Measurements from ENCODE around the gene ZNF775. TPM values are rescaled to one million over a fixed set of nuclear protein-coding genes. Genes with fewer than 3 reads are reported as not detected.
A peak's percentile ranks its signal among the peaks of the same experiment; 100 is the strongest.

The ZNF775 gene
- total RNA-seq, 4 donors from 2014 or later, result 1.2 to 2.3 (median 1.8) TPM

DNA sequence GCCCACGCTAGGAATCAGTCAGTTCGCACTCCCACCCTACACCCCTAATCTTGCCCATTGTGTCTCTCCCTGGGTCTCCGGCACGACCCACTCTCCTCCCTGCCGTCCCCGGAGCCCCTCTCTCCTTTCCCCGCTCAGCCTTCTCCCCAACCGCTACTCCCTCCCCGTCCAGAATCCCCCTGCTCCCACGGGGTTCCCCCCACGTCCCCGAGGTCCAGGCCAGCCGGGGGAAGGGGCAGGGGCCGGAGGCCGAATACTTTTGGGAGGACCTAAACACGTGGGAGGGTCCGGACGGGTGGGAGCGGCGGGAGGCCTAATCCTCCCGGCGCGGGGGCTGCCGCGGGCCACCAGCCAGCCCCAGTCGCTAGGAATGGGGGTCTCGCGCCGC, 38.3 kb upstream of the ZNF775 start:
- H3K4me3 ChIP-seq, result peak overlapping the region; percentile 26 to 68 (median 52)
- peaks cover 0 to 15% (median 0%) of the 10 kb centered on the region in 3 donors for H3K36me3 ChIP-seq
- H3K27ac ChIP-seq, result peak overlapping the region; percentile 70 to 88 (median 76)
- intact Hi-C loops (cut with DNase I), result no loop called here
- H3K27me3 ChIP-seq, result peaks cover 0 to 33% (median 6%) of the 10 kb centered on the region in 4 donors
- no peak for DNase-seq
- TF ChIP-seq POLR2A (IDR thresholded peaks at IDR 0.05), result no peak
- TF ChIP-seq, protein P1, sequence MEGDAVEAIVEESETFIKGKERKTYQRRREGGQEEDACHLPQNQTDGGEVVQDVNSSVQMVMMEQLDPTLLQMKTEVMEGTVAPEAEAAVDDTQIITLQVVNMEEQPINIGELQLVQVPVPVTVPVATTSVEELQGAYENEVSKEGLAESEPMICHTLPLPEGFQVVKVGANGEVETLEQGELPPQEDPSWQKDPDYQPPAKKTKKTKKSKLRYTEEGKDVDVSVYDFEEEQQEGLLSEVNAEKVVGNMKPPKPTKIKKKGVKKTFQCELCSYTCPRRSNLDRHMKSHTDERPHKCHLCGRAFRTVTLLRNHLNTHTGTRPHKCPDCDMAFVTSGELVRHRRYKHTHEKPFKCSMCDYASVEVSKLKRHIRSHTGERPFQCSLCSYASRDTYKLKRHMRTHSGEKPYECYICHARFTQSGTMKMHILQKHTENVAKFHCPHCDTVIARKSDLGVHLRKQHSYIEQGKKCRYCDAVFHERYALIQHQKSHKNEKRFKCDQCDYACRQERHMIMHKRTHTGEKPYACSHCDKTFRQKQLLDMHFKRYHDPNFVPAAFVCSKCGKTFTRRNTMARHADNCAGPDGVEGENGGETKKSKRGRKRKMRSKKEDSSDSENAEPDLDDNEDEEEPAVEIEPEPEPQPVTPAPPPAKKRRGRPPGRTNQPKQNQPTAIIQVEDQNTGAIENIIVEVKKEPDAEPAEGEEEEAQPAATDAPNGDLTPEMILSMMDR (IDR thresholded peaks at IDR 0.05), result no peak
- H3K9me3 ChIP-seq, result peaks cover 0 to 5% (median 0%) of the 10 kb centered on the region in 3 donors
- peaks cover 20 to 63% (median 33%) of the 10 kb centered on the region in 3 donors for H3K4me1 ChIP-seq
- WGBS, 2 donors, result 4 to 8% methylated on average over 5 to 14 of the region's 29 CpGs

DNA sequence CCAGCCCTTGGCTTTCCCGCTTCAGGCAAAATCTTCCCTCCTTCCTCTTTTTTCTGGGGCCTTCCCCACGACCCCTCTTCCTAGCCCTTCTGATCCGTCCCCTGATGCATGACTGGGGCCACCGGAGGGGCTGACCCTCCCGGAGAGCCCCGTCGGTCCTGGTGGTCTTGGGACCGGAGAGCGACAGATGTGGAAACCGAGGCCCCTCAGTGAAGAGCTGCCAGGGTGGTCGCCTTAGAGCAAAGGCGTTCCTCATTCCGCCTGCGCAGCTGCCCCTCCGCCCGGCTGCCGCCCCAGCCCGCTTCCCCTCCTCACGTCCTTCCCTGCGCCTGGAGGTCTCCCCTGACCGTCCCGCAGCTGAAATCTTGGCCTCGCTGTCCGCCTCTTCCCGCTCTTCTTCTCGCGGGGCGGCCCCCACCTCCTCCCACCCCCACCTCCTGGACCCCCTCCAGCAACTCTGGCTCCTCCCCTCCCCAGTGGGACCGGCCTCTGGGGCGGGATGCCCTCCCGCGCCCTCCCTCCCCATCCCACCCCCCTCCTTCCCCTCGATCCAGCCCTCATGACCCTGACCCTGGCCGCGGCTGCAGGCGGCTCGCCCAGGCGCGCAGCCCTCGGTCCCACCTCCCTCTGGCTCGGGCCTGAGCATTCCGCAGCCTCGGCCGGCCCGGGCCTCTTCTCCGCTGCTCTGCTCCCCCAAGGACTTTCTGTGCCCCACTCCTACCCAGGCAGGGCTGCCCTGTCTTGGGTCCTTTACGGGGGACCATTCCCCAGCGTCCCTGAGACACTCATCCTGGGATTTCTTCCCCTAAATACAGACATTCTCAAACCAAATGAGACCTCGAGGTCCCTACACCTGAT, 37.6 kb upstream of the ZNF775 start, which contains the start of gene RARRES2:
TSS of gene RARRES2 (minus strand) at position 367 of the 858 bp plus-strand sequence. CDS start 1,020 bp downstream, outside the sequence.
- H3K4me3 ChIP-seq, result peak within 1 kb of the TSS; percentile 26 to 68 (median 52)
- WGBS, 2 donors, result 9 to 42% methylated on average over 9 to 23 of the region's 49 CpGs
- H3K9me3 ChIP-seq, result peaks cover 0 to 5% (median 0%) of the 10 kb centered on the region in 3 donors
- peaks cover 18 to 57% (median 29%) of the 10 kb centered on the region in 3 donors for H3K4me1 ChIP-seq
- H3K27me3 ChIP-seq, result peaks cover 0 to 33% (median 6%) of the 10 kb centered on the region in 4 donors
- peak within 1 kb of the TSS; percentile 70 to 88 (median 76) for H3K27ac ChIP-seq
- TF ChIP-seq, protein P1 (IDR thresholded peaks at IDR 0.05), result no peak
- TF ChIP-seq POLR2A (IDR thresholded peaks at IDR 0.05), result peak in 1 of 4 donors; percentile 11
- intact Hi-C loops (cut with DNase I), result no loop called here
- DNase-seq, result no peak
- H3K36me3 ChIP-seq, result peaks cover 0 to 15% (median 0%) of the 10 kb centered on the region in 3 donors

DNA sequence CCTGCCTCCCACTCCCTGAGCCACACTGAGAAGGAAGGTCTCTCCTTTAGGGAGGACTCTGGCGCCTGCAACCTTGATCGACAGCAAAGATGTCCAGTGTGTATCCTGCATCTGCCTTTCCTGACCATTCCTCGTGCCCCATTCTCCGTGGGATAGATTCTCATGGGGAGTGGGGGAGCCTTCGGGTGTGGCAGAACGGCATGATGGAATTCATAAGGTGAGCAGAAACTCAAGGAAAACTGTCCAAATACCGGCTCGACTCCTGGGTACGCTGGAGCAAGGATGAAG, 37.1 kb upstream of the ZNF775 start:
- peak overlapping the region; percentile 35 to 88 (median 76) for H3K27ac ChIP-seq
- no peak for DNase-seq
- 67 to 87% methylated on average over 1 to 4 of the region's 9 CpGs for WGBS, 2 donors
- H3K36me3 ChIP-seq, result peaks cover 0 to 12% (median 0%) of the 10 kb centered on the region in 3 donors
- peaks cover 18 to 51% (median 24%) of the 10 kb centered on the region in 3 donors for H3K4me1 ChIP-seq
- intact Hi-C loops (cut with DNase I), result no loop called here
- TF ChIP-seq POLR2A (IDR thresholded peaks at IDR 0.05), result no peak
- TF ChIP-seq, protein P1 (IDR thresholded peaks at IDR 0.05), result no peak
- H3K4me3 ChIP-seq, result peak overlapping the region in 1 of 4 donors; percentile 68
- peaks cover 0 to 33% (median 6%) of the 10 kb centered on the region in 4 donors for H3K27me3 ChIP-seq
- peaks cover 0 to 5% (median 0%) of the 10 kb centered on the region in 3 donors for H3K9me3 ChIP-seq

DNA sequence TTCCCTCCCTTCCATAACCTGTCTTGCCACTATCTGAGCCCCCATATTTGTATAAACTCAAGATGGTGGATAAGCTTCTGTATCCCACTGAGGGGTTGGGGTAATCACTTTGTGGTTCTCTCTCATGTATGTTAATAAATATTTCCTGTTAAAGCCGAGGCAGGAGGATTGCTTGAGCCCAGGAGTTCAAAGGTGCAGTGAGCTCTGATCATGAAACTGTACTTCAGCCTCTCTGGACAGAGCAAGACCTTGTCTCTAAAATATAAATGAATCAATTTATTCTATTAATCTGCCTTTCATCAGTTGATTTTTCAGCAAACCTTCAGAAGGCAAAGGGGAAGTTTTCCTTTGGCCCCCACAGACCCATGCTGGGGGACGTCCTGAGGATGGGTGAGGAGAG, 35.9 kb upstream of the ZNF775 start:
- Histone ChIP-seq H3K9me3 (peaks cover 0 to 5% (median 0%) of the 10 kb centered on the region in 3 donors), H3K4me3 (no peak overlapping the region), H3K36me3 (peaks cover 0 to under 1% (median 0%) of the 10 kb centered on the region in 3 donors), H3K27ac (no peak overlapping the region), H3K4me1 (peaks cover 18 to 39% (median 24%) of the 10 kb centered on the region in 3 donors), H3K27me3 (peaks cover 0 to 33% (median 6%) of the 10 kb centered on the region in 4 donors)
- DNase-seq, result no peak
- intact Hi-C loops (cut with DNase I), result no loop called here
- 86 to 90% methylated on average over 2 of the region's 2 CpGs for WGBS, 2 donors
- TF ChIP-seq POLR2A (IDR thresholded peaks at IDR 0.05), result no peak

DNA sequence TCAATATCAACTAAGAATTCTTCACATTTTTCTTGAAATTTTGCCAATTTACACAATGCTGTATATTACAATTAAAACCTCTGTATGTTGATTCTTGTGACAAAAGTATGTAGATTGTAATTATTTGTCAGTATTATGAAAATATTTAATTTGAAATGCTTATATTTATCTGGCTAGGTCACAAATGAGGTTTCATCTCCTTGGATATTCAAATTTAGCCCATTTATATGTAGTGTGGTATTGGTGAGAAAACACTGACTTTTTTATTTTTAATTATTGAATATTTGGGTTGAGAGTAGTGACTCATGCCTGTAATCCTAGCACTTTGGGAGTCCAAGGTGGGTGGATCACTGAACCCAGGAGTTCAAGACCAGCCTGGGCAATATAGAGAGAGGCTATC, 34.8 kb upstream of the ZNF775 start:
- intact Hi-C loops (cut with DNase I), result no loop called here
- Histone ChIP-seq H3K9me3 (peaks cover 0 to 5% (median 0%) of the 10 kb centered on the region in 3 donors), H3K36me3 (no peaks in the 10 kb centered on the region), H3K27ac (no peak overlapping the region), H3K27me3 (peaks cover 0 to 33% (median 6%) of the 10 kb centered on the region in 4 donors), H3K4me1 (peaks cover 18 to 29% (median 19%) of the 10 kb centered on the region in 3 donors), H3K4me3 (no peak overlapping the region)
- TF ChIP-seq, protein P1 (IDR thresholded peaks at IDR 0.05), result no peak
- TF ChIP-seq POLR2A (IDR thresholded peaks at IDR 0.05), result no peak
- no peak for DNase-seq

Measured in esophagus squamous epithelium (tissue), 5 donors.